T-helper 2 cell (primary cell): ENCODE data around the gene PDK3.

Source experiments
- DNase-seq, 5 experiments: peaks; one replicate each; pipeline versions ENCODE4 v3.0.0 to v3.0.0-alpha.2; 2012 to 2022
- total RNA-seq, 2 donors: gene quantifications; one replicate each; lab custom pipeline; 2026; lab: John Stamatoyannopoulos, UW

PDK3 gene
- total RNA-seq = 41.8 to 62.7 reads per million in 2 donors

DNA sequence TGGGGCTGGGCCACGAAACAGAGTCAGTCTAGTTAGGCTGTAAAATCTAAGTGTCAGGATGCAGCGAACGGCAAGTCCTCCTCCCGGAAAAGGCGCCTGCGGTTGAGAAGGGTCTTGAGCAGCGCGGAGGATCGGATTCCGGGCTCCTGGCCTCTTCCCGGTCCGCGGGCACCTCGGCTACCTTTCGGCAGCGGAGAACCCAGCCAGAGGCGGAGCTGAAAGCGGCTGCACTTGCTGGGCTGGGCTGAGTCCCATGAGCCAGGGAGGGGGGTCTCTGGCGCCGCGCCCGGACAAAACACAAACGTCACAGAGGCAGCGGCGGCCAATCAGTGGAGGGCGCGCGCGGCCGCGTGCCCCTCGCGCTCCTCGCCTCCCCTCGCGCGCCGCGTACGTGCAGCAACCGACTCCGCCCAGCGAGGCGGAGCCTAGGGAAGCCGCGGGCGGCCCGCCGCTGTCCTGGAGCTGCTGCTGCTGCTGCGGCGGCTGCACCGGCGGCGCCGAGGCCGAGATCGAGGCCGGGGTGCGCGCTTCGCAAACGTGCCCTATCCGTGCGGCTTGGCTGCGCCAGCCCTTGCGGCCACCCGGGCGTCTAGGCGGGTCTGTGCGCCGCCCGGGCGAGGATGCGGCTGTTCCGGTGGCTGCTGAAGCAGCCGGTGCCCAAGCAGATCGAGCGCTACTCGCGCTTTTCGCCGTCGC lies at the start of gene PDK3:
TSS of gene PDK3 (plus strand) at position 451 of the 696 bp plus-strand sequence. CDS start at position 621, 170 bp downstream.
- DNase-seq = peak; percentile 71 to 94 (median 84)

DNA sequence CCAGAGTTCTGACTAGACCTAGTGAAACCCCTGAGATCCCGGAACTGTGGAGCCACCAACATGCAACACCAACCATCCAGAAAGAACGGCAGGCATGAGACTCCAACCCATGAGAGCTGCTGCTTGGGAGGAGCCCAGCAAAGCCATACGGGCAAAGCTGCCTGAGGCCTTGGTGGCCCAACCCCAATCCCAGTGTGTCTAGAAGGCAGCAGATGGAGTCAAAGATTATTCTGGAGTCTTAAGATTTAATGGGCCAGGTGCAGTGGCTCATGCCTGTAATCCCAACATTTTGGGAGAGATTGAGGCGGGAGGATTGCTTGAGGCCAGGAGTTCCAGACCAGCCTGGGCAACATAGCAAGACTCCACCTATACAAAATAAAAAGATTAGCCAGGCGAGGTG lies 49.2 kb upstream of the PDK3 start:
- DNase-seq = no peak

DNA sequence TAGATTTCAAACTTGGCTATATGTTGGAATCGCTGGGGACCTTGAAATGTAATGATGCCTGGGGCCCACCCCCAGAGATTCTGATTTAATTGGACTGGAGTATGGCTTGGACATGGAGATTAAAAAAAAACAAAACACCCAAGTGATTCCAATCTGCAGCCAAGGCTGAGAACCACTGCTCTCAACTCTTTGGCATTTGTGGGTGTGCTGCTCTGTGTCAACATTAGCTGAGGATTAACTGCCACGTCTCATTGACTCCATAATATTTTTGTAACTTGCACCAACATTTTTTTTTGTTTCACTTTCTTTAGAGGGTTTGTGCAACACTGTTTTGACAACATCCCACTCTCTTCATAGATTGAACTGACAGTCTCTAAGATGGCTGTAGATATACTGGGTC lies 41.1 kb upstream of the PDK3 start:
- DNase-seq = no peak

DNA sequence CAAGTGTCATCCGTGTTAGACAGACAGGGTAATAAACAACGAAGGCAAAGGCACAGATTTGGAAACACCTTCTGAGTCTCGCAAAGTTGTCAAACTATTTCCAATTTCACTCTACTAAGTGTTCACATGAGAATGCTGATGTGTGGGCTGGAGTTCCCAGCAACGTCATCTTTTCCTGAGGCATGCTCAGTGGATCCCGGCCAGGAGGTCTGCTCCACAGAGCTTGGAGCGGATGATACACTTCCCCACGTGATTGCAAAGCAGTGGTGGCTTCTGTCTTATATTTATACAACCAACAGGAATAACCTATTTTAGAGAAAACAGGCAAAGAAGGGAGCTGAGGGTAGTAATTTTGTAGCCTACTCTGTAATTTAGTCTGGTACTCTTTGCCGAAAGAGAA lies 40.1 kb upstream of the PDK3 start:
- DNase-seq = no peak

DNA sequence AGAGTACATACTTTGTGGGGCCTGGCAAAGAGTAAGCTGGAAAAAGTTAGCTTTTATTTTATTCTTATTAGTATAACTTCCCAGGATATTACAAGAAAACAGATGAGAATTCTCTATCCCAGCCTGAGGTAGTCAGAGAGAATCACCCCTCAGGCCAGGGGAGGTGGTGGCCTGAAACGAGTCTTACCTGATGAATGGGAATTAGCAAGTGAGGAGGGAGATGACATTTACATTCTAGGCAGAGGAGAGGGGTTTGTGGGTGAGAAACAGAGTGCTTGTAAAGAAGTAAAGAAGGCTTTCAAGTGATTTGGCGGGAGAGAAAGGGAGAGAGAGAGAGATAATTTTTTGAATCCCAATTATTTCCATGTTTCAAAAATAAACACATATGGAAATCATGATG lies 39.3 kb upstream of the PDK3 start:
- DNase-seq = no peak

DNA sequence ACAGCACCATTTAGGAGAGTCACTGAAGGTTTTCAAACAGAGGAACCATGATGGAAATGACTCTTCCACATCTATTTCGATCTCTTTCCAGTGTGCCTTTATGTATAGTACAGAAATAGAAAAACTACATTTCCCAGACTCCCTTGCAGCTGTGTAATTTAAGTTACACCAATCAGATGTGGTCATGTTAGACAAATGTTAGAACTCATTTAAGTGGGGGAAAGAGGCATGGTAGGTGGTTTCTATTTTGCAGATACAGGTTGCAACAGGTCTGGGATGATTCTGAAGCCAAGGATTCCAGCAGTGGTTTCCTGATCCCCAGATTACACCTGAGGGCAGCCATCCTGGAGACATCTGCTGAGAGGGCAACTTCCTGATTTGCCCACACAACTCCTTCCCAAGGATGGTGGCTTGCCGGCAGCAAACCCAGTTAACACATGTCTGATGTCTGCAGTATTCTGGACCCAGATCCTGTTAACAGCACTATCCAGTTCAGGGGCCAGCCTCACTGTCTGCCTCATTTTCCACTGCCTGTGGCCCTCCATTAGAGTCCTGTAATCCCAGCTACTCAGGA lies 38.7 kb upstream of the PDK3 start:
- peak in 2 of 5 experiments; percentile 13 to 26 for DNase-seq

DNA sequence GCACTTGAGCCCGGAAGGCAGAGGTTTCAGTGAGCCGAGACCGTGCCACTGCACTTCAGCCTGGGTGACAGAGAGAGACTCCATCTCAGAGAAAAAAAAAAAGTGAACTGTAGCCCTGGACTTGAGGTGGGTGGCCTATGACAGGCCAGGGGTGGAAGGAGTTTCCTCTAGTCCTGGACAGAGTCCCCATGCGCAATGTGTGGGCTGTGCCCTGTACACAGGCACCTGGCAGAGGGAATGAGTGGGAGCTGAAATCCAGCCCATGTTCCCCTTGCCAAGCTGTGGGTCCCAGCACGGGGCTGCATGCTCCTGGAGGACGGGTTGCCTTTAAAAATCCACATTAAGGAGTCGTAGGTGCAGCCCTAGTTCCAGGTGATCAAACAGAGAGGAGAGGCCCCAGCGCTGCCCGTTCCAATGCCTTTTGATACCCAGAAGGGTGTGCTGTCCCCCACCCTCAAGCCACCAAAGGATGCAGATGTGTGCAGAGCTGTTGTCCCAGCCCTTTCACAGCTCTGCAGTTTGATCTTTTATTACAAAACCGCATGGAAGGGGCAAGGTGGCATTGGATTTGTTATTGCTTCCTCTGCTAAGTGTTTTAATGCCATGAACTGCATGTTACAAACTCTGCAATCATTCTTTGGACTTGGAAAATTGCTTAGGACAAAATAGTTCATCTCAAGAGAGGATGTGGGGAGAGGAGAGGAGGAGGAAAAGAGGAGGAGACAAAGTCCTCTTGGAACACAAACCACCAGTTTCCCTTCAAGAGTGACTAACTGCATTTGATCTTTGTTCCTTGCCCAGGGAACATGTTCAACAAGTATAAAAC lies 38.0 kb upstream of the PDK3 start:
- no peak for DNase-seq

DNA sequence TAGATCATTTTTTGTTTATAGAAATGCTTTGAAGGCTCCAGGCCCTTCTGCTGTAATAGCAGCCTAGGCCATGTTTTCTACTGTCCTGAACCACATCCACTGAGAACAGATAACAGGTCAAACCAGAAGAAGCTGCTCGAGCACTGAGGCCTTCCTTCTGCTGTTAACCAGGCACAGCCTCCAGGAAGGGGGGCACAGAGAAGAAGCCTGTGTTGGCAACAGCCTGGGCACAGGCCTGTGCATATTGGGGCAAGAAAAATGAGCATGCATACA lies 37.4 kb upstream of the PDK3 start:
- no peak for DNase-seq

DNA sequence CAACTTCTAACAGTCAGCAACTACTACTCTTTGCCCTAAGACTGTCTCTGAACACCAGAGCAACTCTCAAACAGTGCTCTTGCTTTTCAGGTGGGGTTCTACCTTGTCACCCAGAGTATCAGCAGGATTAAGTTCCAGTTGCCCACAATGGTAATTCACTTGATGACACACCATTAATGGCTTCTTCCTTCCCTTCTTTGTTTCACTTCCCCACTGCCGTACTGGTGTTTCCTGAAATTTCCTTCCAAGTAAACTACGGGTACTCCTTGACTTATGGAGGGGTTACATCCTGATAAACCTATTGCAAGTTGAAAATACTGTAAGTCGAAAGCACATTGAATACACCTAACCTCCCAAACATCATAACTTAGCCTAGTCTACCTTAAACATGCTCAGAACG lies 36.6 kb upstream of the PDK3 start:
- DNase-seq = no peak

DNA sequence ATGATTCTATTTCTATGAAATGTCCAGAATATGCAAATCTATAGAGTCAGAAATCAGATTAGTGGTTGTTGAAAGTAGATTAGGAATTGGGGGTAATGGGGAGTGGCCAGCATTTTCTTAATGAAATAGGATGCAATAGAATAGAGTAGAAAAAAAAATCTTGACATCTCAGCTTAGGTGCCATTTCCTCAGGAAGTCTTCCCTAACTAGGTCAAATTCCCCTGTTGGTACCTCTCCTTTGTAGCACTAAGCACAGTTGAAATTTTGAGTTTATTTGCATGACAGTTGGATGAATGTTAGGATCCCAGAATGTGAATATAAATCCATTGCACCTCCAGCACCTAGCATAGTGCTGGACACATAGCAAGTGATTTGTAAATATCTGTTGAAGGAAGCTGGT lies 30.0 kb upstream of the PDK3 start:
- peak in 1 of 5 experiments; percentile 21 for DNase-seq

DNA sequence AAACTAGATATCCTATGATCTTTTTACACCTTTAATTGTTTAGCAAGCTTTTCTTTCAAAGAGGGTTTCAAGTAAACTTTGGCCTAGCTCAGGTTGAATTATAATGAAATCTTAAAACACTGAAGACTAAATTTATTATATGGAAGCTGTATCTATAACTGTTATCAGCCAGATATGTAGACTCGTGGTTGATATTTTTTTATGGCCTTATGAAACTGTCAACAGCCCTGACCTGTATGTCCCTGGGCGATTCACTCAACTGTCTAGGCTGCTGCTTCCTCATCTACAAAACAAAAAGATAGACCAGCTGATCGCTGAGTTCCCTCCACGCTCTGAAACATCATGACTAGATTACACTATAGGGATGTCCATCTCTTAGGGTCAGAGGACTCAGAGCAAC lies 21.2 kb upstream of the PDK3 start:
- no peak for DNase-seq

DNA sequence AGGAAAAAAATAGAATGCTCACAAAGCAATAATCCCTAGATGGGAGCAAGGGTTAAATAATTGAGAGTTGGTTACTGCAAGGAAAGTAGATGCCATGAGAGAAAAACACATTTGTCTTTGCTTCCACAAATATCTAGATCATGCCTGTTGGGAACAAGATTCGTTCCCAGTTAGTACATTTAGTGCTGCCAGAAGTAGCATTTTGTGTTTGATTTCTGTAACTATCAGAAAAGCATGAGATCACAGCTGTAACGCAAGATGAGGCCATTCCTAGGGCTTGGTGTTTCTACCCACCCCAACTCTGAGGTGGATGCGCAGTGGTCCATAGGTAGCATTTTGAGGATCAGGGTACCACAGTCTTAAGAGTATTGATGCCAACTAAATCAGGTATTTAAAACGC lies 20.4 kb upstream of the PDK3 start:
- no peak for DNase-seq

DNA sequence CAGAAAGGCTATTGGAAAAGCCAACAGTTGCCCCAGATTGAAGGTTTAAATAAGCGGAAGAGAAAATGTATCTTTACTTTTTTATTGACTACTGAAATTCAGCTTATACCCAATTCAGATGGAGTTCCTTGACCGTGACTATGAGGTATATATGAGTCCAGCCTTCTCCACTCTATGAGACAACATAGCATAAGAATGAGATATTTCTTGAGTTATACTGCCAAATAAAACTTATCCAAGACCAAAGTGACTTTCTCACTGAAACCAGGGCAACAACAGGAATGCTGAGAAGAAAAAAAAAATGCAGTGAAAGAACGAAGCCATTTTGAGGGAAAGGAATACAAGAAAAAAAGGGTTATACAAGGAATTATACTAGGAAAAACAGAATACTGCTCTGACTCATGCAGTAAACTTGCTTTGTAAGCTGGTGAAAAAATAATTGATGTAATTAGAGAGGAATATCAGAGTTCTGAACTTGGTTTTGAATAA lies 16.3 kb upstream of the PDK3 start:
- DNase-seq = no peak

DNA sequence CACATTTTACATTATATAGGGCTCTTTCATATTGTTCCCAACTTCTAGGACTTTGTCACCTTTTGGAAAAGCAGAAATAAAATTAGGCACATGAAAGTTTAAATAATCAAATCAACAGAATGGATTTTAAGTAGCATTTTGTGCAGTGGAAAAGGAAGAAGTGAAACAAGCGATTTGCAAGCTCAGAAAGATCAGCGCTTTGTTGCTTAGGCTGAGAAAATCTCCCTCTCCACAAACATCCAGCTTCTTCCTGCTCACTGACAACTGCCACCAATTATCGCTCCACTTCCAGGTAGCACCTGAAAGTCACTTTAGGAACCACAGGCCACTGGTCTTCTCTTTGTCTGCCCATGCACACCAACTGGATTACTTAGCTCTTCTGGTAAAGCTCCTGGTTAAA lies 2.0 kb upstream of the PDK3 start:
- DNase-seq = no peak

DNA sequence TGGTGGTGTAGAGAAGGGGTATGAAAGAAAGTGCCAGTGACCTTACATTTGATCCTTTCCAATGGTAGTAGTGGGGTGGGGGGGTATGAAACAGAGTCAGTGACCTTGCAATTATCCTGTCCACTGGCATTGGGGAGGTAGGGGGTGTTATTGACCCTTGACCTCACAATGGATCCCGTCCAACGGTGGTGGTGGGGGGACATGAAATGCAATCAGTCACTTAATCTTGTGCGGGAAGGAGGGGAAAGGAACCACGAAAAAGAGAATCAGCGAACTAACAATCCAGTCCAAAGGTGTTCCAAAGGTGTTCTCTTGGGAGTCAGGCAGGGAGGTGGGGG lies 619 bp upstream of the PDK3 start:
- no peak for DNase-seq

DNA sequence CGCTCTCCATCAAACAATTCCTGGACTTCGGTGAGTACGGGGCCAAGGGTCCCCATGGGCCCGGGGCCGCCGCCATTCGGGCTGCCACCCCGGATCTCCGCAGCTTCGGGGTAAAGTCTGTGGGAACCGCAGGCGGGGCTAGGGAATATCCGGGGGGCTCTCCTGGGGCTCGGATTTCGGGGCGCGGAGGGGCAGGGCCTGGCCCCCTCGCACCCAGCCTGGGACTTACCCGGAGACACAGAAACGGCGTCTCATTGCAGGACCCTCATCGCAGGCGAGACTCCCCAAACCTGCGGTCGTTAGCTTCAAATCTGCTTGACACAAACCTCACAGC lies 413 bp downstream of the PDK3 start:
- DNase-seq = peak in 3 of 5 experiments; percentile 9 to 34 (median 10)

DNA sequence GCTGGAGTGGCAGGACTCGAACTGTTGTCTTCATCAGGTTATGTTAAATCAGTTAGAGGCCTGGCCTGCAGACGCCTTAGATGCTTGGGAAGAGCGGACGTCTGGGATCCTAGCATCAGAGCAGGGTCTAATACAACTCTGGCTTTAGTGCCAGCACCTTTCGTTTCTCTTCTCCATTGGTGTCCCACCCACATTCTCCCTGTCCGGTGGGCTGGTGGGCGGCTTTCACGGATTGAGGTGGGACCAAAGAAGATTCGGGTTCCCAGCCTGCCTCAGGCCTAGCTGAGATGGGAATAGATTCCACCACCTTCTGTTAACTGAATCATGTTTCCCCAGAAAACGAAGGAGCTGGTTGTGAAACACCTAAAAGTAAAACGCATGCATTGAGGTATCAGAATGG lies 939 bp downstream of the PDK3 start:
- no peak for DNase-seq

DNA sequence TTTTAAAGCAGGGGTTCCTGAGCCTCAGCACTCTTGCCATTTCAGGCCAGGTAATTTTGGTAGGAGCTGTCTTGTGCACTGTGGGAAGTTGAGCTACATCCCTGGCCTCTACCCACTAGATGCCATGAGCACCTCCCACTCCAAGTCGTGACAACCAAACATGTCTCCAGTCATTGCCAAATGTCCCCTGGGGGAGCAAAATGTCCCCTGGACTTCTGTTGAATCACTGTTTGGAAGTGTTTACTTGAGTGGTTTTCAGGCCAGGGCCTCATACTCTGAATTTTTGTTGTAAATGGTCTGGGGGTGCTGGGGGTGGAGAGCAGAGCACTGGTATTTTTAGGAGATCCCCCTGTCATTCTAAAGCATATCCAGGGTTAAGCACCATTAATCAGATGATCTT lies 3.2 kb downstream of the PDK3 start:
- no peak for DNase-seq

DNA sequence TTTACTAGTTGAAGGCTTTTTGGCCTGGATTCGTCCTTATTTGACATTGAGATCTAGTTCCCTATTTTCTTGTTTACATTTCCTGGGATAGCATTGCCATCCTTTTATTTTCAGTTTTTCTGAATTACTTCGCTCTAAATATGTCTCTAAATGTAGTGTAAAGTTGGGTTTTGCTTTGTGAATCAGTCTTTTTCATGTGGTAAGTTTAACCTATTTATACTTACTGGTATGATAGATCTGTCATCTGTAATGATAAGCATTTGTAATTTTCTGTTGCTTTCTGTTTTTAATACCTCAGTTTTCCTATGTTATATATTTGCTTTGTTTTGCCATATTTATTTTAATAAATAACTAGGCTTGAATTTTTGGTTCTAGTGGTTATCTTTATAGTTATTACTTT lies 6.7 kb downstream of the PDK3 start:
- DNase-seq = no peak

DNA sequence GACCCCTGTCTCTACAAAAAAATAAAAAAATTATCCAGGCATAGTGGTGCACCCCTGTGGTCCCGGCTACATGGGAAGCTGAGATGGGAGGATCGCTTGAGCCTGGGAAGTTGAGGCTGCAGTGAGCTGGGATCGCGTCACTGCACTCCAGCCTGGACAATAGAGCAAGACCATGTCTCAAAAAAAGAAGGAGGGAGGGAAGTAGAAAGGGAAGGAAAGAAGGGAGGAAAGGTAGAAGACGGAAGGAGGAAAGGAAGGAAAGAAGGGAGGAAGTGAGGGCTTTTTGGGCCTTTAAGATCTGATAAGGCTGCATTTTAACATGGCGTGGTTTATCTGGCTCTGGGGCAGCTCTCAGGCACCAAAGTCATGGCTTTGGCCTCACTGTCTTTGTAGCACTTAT lies 10.4 kb downstream of the PDK3 start:
- peak in 1 of 5 experiments; percentile 22 for DNase-seq

DNA sequence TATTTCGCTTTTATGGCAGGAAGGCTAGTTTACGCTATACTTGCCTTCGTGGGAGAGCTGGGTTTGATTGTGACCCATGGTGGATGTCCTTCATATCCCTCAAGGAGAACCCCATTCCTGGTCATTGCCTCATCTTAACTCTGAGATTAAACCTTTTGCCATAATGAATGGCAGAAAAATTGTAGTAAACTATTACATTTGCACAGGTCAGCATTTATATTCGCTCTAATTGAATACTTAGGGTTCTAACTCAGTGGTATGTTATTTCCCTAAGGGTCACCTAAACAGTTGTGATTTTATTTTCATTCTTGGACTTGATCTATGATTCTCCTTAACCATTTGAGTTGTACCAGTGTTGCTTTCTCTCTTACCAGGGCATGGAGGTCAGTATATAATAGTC lies 13.4 kb downstream of the PDK3 start:
- no peak for DNase-seq

DNA sequence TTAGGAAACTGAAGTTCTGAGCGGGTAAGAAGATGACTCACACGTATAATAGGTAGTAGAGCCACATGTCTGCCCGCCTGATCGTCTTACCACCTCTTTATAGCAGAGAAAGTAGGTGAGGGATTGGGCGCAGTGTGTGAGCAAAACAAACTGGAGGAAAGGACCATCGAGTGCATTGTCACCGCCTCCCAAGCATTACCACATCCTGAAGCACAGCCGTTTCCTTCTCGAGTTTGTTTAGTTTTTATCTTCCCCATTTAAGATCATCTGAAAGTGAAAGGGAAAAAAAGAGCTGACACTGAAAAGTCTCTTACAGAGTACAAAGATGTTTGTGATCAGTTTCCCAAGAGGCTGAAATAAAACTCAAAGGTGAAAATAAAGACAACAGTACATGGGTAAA lies 14.8 kb downstream of the PDK3 start:
- peak; percentile 22 to 97 (median 66) for DNase-seq

DNA sequence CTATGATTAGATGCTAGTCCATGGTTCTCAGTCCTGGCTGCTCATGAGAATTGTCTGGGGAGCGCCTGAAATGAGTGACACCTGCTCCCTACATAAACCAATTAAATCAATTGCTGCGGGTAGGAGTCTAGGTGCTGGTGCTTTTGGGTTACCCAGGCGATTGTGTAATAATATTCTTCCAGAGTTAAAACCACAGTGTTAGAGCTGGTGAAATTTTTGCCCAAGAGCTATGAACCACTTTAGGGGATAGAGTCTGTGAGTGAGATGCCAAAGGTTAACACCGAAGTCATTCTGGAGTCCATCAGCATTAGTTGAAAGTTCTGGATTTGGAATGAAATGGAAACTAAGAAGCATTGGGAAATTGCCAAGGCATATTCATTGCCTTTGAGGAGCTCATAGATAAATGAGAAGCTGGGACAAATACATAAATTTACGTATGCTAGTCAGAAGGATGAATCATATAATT lies 15.3 kb downstream of the PDK3 start:
- DNase-seq = peak in 1 of 5 experiments; percentile 51

DNA sequence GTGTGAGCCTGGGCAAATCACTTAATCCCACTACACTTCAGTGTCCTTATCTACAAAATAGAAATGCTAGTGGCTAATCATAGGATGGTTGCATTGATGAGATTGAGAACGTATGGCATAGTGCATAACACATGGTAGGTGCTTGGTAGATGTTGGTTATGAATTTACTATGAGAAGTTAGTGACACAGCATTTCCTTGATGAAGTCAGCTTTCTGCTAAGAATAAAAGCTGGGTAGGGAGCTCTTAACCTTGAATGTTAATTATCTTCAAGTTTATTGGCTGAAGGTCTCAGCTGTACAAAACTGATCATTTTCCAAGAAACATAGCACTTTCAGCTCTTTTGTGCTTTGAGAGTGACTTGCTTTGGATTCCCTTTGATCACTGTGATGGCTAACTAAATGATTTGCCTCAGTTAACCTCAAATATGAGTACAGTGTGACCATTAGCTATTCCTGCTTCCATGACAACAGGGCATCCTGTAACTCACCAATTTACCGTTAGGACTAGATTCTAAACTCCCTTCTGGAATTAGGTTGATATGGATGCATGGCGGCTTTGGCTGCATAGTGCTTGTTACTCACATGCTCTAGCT lies 17.8 kb downstream of the PDK3 start:
- no peak for DNase-seq
